MM.1S (cell line): ENCODE measurements around the gene BTN2A1.

ENCODE experiments used
- EZH2 ChIP-seq: fragments of 300-600 bp; sonication (generic); optimal IDR thresholded peaks from 2 replicates; pipeline ENCODE3; 2017; ENCODE audit warnings: low read depth, mild to moderate bottlenecking, antibody characterized with exemption, low read length, mixed read lengths
- EZH2phosphoT487 ChIP-seq: fragments of 300-600 bp; sonication (generic); IDR thresholded peaks from 2 replicates; pipeline ENCODE4 v1.6.1; 2018; ENCODE audit warnings: antibody characterized with exemption, low read length
- TF ChIP-seq, protein P1 (sequence below): fragments of 300-600 bp; sonication (generic); IDR thresholded peaks from 2 replicates; pipeline ENCODE4 v1.5.1; 2016; ENCODE audit warnings: antibody characterized with exemption, low read length, mixed read lengths

DNA sequence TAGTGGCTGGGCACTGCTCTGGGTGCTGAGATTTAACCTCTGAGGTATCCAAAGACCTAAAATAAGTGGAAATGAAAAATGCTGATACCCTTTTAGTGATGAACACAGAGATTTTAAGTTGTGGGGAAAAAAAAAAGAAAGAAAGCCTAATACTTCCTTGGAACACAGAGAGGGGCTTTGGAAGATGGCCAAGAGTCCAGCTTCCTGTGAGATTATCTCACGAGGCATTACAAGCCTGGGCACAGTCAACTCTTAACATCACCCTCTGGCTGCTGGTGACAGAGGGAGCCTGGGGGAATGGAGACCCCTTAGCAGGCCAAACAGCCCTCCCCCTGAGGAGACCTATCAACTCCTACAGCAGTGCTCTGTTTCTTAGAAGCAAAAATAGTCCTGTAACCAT lies 19.7 kb downstream of the BTN2A1 start:
- TF ChIP-seq, protein P1, sequence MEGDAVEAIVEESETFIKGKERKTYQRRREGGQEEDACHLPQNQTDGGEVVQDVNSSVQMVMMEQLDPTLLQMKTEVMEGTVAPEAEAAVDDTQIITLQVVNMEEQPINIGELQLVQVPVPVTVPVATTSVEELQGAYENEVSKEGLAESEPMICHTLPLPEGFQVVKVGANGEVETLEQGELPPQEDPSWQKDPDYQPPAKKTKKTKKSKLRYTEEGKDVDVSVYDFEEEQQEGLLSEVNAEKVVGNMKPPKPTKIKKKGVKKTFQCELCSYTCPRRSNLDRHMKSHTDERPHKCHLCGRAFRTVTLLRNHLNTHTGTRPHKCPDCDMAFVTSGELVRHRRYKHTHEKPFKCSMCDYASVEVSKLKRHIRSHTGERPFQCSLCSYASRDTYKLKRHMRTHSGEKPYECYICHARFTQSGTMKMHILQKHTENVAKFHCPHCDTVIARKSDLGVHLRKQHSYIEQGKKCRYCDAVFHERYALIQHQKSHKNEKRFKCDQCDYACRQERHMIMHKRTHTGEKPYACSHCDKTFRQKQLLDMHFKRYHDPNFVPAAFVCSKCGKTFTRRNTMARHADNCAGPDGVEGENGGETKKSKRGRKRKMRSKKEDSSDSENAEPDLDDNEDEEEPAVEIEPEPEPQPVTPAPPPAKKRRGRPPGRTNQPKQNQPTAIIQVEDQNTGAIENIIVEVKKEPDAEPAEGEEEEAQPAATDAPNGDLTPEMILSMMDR: no peak
- TF ChIP-seq EZH2phosphoT487 (no peak), EZH2 (no peak)
